CD14-positive monocyte (primary cell): ENCODE results near the gene MBD3L4. TPM values are rescaled to one million over a fixed set of nuclear protein-coding genes. Genes with fewer than 3 reads are reported as not detected.
"Not testable (repeated sequence)": the region's sequence is repeated elsewhere in the genome, so short reads cannot be mapped to it uniquely, and the experiment has no call there.

Source experiments
- DNase-seq, 3 donors: peaks; one replicate each; pipeline ENCODE4 v3.0.0-alpha.2; 2011 to 2022
- H2AFZ ChIP-seq: 2 replicates; pipeline ENCODE4 v1.6.0; 2012; ENCODE audit warnings: mild to moderate bottlenecking, low read depth, low read length, inconsistent platforms; ENCODE audit not compliant: insufficient read depth, poor library complexity, severe bottlenecking
- H3K27ac ChIP-seq, 2 donors: 1 replicate in 1 of 2; 2 replicates in 1 of 2; pipeline ENCODE4 v1.5.1; 2012 to 2013; ENCODE audit warnings: low read length in 2 of 2, control low read depth in 1 of 2, inconsistent platforms in 1 of 2, low read depth in 1 of 2, mild to moderate bottlenecking in 1 of 2
- H3K27me3 ChIP-seq, 2 donors: one replicate each; pipeline versions ENCODE4 v1.6.0 to v1.6.1; 2011 to 2013; ENCODE audit warnings: low read length in 2 of 2; ENCODE audit not compliant: control insufficient read depth in 2 of 2, insufficient read depth in 2 of 2
- H3K36me3 ChIP-seq, 2 donors: replicated peaks in 1 of 2; 1 replicate in 1 of 2; 2 replicates in 1 of 2; pipeline versions ENCODE4 v1.5.1 to v1.6.1; 2012 to 2013; ENCODE audit warnings: low read length in 2 of 2, control low read depth in 1 of 2, inconsistent platforms in 1 of 2, mild to moderate bottlenecking in 1 of 2; ENCODE audit not compliant: insufficient read depth in 2 of 2, control insufficient read depth in 1 of 2
- H3K4me1 ChIP-seq, 2 donors: 1 replicate in 1 of 2; 2 replicates in 1 of 2; pipeline versions ENCODE4 v1.5.1 to v1.6.1; 2012 to 2013; ENCODE audit warnings: low read length in 2 of 2, control low read depth in 1 of 2, inconsistent platforms in 1 of 2, mild to moderate bottlenecking in 1 of 2, moderate library complexity in 1 of 2; ENCODE audit not compliant: insufficient read depth in 2 of 2, control insufficient read depth in 1 of 2
- H3K4me2 ChIP-seq: replicated peaks from 2 replicates; pipeline ENCODE3; 2012; ENCODE audit warnings: low read length, moderate library complexity, mild to moderate bottlenecking; ENCODE audit not compliant: poor library complexity, severe bottlenecking; ENCODE audit errors: extremely low read depth
- H3K4me3 ChIP-seq, 3 experiments: fragments of 200-600 bp in 1 of 3; sonication (generic) in 1 of 3; replicated peaks in 1 of 3; 1 replicate in 2 of 3; 2 replicates in 1 of 3; pipeline ENCODE4 v1.5.1; 2011 to 2013; ENCODE audit warnings: low read length in 3 of 3, mild to moderate bottlenecking in 3 of 3, control low read depth in 2 of 3, low read depth in 2 of 3, inconsistent platforms in 1 of 3, moderate library complexity in 1 of 3
- H3K79me2 ChIP-seq: 2 replicates; pipeline ENCODE4 v1.6.0; 2012; ENCODE audit warnings: mild to moderate bottlenecking, control low read depth, inconsistent platforms, low read length, moderate library complexity; ENCODE audit not compliant: insufficient read depth
- H3K9ac ChIP-seq: 2 replicates; pipeline ENCODE4 v1.6.0; 2017; ENCODE audit warnings: low read length, mild to moderate bottlenecking; ENCODE audit not compliant: insufficient read depth, poor library complexity, severe bottlenecking
- H3K9me3 ChIP-seq, 2 donors: replicated peaks in 1 of 2; 1 replicate in 1 of 2; 2 replicates in 1 of 2; pipeline versions ENCODE4 v1.5.1 to v1.6.1; 2012 to 2013; ENCODE audit warnings: low read length in 2 of 2, control low read depth in 1 of 2; ENCODE audit not compliant: control insufficient read depth in 1 of 2, insufficient read depth in 1 of 2
- H4K20me1 ChIP-seq: 2 replicates; pipeline ENCODE4 v1.6.0; 2012; ENCODE audit warnings: mild to moderate bottlenecking, low read length, control low read depth, moderate library complexity; ENCODE audit not compliant: insufficient read depth
- H3K27ac Mint-ChIP-seq, 7 donors: one replicate each; pipeline ENCODE4 v1.8.0; 2020; ENCODE audit warnings: mild to moderate bottlenecking in 7 of 7, mixed read lengths in 7 of 7, moderate library complexity in 6 of 7, inconsistent platforms in 2 of 7
- H3K27me3 Mint-ChIP-seq, 3 donors: one replicate each; pipeline ENCODE4 v1.8.0; 2021 to 2022; ENCODE audit warnings: low read depth in 3 of 3, mild to moderate bottlenecking in 3 of 3, mixed read lengths in 3 of 3, moderate library complexity in 3 of 3, inconsistent platforms in 1 of 3
- H3K36me3 Mint-ChIP-seq, 2 donors: one replicate each; pipeline ENCODE4 v1.8.0; 2020; ENCODE audit warnings: mixed read lengths in 2 of 2, inconsistent platforms in 1 of 2, mild to moderate bottlenecking in 1 of 2
- H3K4me1 Mint-ChIP-seq: one replicate; pipeline ENCODE4 v1.8.0; 2020; ENCODE audit warnings: mild to moderate bottlenecking, mixed read lengths
- H3K4me3 Mint-ChIP-seq, 2 donors: one replicate each; pipeline ENCODE4 v1.8.0; 2020; ENCODE audit warnings: mild to moderate bottlenecking in 2 of 2, mixed read lengths in 2 of 2, moderate library complexity in 1 of 2
- H3K9me3 Mint-ChIP-seq, 7 donors: one replicate each; pipeline ENCODE4 v1.8.0; 2020 to 2022; ENCODE audit warnings: mixed read lengths in 7 of 7, mild to moderate bottlenecking in 6 of 7, moderate library complexity in 6 of 7, inconsistent platforms in 2 of 7
- WGBS: methylation state at CpG from one replicate; pipeline ENCODE4 v1.1.5; 2013; ENCODE audit warnings: missing lambda C conversion rate; ENCODE audit not compliant: insufficient coverage; 5-methylcytosine and 5-hydroxymethylcytosine counted together
- intact Hi-C, 2 donors: fragments of 100-400 bp; cut with micrococcal nuclease; formaldehyde crosslinking; loops; one replicate each; pipeline versions ENCODE4 v1.15.0 to v1.15.1; 2023
- polyA plus RNA-seq, 3 donors: library from polyadenylated mRNA; depleted of rRNA in 1 of 3; unstranded in 2 of 3; stranded (reverse) in 1 of 3; fragments of 300-500 nt in 2 of 3; fragments of >200 nt in 1 of 3; fragmentation: Illumina TruSeq in 2 of 3; gene quantifications; 1 replicate in 2 of 3; 2 replicates in 1 of 3; pipeline ENCODE4 v1.2.3, GENCODE V29; 2012 to 2021

MBD3L4 gene
- polyA plus RNA-seq, 3 donors = not detected

DNA sequence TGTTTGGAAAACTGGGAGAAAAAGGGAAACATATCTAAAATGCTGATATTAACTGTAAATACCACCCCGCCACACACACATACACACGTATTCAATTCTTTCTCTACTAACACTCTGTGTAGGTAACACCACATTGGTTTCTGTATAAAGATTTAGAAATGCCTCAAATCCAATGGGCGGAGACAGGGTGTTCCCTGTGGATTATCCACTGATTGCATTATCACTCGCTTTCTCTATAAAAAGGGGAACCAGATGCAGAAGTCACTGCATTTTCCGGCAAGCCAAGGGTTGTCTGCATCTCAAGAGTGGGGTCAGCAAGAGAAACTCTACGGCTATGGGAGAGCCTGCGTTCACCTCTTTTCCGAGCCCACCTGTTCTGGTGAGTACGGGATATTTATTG is 9.7 kb downstream of the MBD3L4 start, which contains the start of gene MBD3L5:
Gene MBD3L5 (plus strand): TSS at position 301 of the 400 bp plus-strand sequence. CDS start 34 bp downstream, at position 335.
- H3K27ac Mint-ChIP-seq, H3K4me1 ChIP-seq, H2AFZ ChIP-seq, H3K9me3 Mint-ChIP-seq, H3K27me3 ChIP-seq, H4K20me1 ChIP-seq, H3K4me3 ChIP-seq, H3K4me3 Mint-ChIP-seq, H3K9me3 ChIP-seq, H3K36me3 Mint-ChIP-seq, H3K27me3 Mint-ChIP-seq, H3K9ac ChIP-seq, H3K27ac ChIP-seq, H3K36me3 ChIP-seq, H3K79me2 ChIP-seq, H3K4me1 Mint-ChIP-seq, H3K4me2 ChIP-seq, intact Hi-C loops, DNase-seq: not testable (repeated sequence)
- WGBS = no CpG with 5 or more reads among the region's 9 CpGs

GRCh38 chr19:7028790-7029189 is 11.2 kb downstream of the MBD3L4 start:
- H3K4me3 Mint-ChIP-seq, DNase-seq, H2AFZ ChIP-seq, H3K36me3 Mint-ChIP-seq, H3K27me3 Mint-ChIP-seq, H3K4me1 Mint-ChIP-seq, H4K20me1 ChIP-seq, H3K9me3 ChIP-seq, H3K4me2 ChIP-seq, H3K4me1 ChIP-seq, H3K4me3 ChIP-seq, H3K27me3 ChIP-seq, H3K79me2 ChIP-seq, H3K36me3 ChIP-seq, intact Hi-C loops, H3K9me3 Mint-ChIP-seq, H3K27ac Mint-ChIP-seq, H3K9ac ChIP-seq, H3K27ac ChIP-seq: not testable (repeated sequence)
- no CpG with 5 or more reads among the region's 1 CpG for WGBS

GRCh38 chr19:7021331-7021730 is 18.6 kb downstream of the MBD3L4 start, which contains the start of gene MBD3L2B:
TSS of gene MBD3L2B (minus strand) at chr19:7021431. CDS start at chr19:7021397, 34 bp downstream.
- H3K4me3 ChIP-seq, H3K27ac Mint-ChIP-seq, H3K27me3 Mint-ChIP-seq, H3K9me3 ChIP-seq, H3K27ac ChIP-seq, H3K27me3 ChIP-seq, H2AFZ ChIP-seq, DNase-seq, H4K20me1 ChIP-seq, H3K4me3 Mint-ChIP-seq, H3K79me2 ChIP-seq, H3K4me1 ChIP-seq, H3K36me3 ChIP-seq, H3K9ac ChIP-seq, H3K9me3 Mint-ChIP-seq, H3K4me1 Mint-ChIP-seq, intact Hi-C loops, H3K4me2 ChIP-seq, H3K36me3 Mint-ChIP-seq: not testable (repeated sequence)
- WGBS = no CpG with 5 or more reads among the region's 6 CpGs
